Naive thymus-derived CD4-positive, alpha-beta T cell (primary cell): ENCODE measurements around the gene HEATR1. TPM values are rescaled to one million over a fixed set of nuclear protein-coding genes. Genes with fewer than 3 reads are reported as not detected.

Source experiments
- ATAC-seq: fragments of 150-1000 bp; cut with Tn5 transposase; 2 replicates; pipeline ENCODE4 v1.10.0; 2021; ENCODE audit warnings: mild to moderate bottlenecking, moderate library complexity
- CTCF ChIA-PET: fragments of 350-600 bp; sonication (Branson Sonifier 250); formaldehyde crosslinking; loops from one replicate; lab custom pipeline; 2021; ENCODE audit warnings: antibody characterized with exemption; lab: Charles Lee
- POLR2A ChIA-PET: fragments of 350-600 bp; sonication (Branson Sonifier 250); formaldehyde crosslinking; loops from one replicate; lab custom pipeline; 2021; ENCODE audit warnings: antibody characterized with exemption, inconsistent platforms; lab: Charles Lee
- DNase-seq, 9 donors: peaks; one replicate each; pipeline versions ENCODE4 v3.0.0 to v3.0.0-alpha.2; 2020 to 2022; ENCODE audit warnings: mixed read lengths in 1 of 9
- H3K27ac ChIP-seq: one replicate; pipeline ENCODE4 v1.7.0; 2013; ENCODE audit warnings: mild to moderate bottlenecking, low read depth, low read length, moderate library complexity
- H3K27me3 ChIP-seq, 2 donors: one replicate each; pipeline ENCODE4 v1.7.0; 2013; ENCODE audit warnings: low read length in 2 of 2, mild to moderate bottlenecking in 2 of 2, moderate library complexity in 2 of 2; ENCODE audit not compliant: control insufficient read depth in 2 of 2, insufficient read depth in 2 of 2
- H3K36me3 ChIP-seq, 3 experiments: 1 replicate in 2 of 3; 2 replicates in 1 of 3; pipeline ENCODE4 v1.7.0; 2013; ENCODE audit warnings: low read length in 3 of 3, mild to moderate bottlenecking in 3 of 3, moderate library complexity in 1 of 3; ENCODE audit not compliant: insufficient read depth in 3 of 3, control insufficient read depth in 2 of 3
- H3K4me1 ChIP-seq, 2 donors: one replicate each; pipeline ENCODE4 v1.7.0; 2013; ENCODE audit warnings: low read length in 2 of 2, mild to moderate bottlenecking in 2 of 2, moderate library complexity in 1 of 2; ENCODE audit not compliant: control insufficient read depth in 2 of 2, insufficient read depth in 2 of 2
- H3K4me3 ChIP-seq: 2 replicates; pipeline ENCODE4 v1.7.0; 2013; ENCODE audit warnings: mild to moderate bottlenecking, low read length
- H3K9me3 ChIP-seq, 3 experiments: 1 replicate in 2 of 3; 2 replicates in 1 of 3; pipeline ENCODE4 v1.7.0; 2013; ENCODE audit warnings: low read length in 3 of 3; ENCODE audit not compliant: control insufficient read depth in 2 of 3
- H3K27ac Mint-ChIP-seq, 9 donors: one replicate each; pipeline ENCODE4 v1.8.0; 2020 to 2022; ENCODE audit warnings: mixed read lengths in 9 of 9, mild to moderate bottlenecking in 8 of 9, moderate library complexity in 5 of 9, inconsistent platforms in 2 of 9
- H3K27me3 Mint-ChIP-seq, 5 donors: one replicate each; pipeline ENCODE4 v1.8.0; 2021 to 2022; ENCODE audit warnings: mixed read lengths in 5 of 5, mild to moderate bottlenecking in 1 of 5
- H3K36me3 Mint-ChIP-seq, 5 donors: one replicate each; pipeline ENCODE4 v1.8.0; 2020 to 2022; ENCODE audit warnings: mixed read lengths in 5 of 5, mild to moderate bottlenecking in 3 of 5, inconsistent platforms in 1 of 5
- H3K4me1 Mint-ChIP-seq, 7 donors: one replicate each; pipeline ENCODE4 v1.8.0; 2020 to 2022; ENCODE audit warnings: mixed read lengths in 7 of 7, mild to moderate bottlenecking in 3 of 7, inconsistent platforms in 1 of 7
- H3K4me3 Mint-ChIP-seq, 10 donors: one replicate each; pipeline ENCODE4 v1.8.0; 2020 to 2022; ENCODE audit warnings: mild to moderate bottlenecking in 10 of 10, mixed read lengths in 10 of 10, moderate library complexity in 6 of 10, inconsistent platforms in 2 of 10
- H3K9me3 Mint-ChIP-seq, 11 donors: one replicate each; pipeline ENCODE4 v1.8.0; 2020 to 2022; ENCODE audit warnings: mixed read lengths in 11 of 11, mild to moderate bottlenecking in 4 of 11, inconsistent platforms in 1 of 11, moderate library complexity in 1 of 11
- intact Hi-C, 2 donors: fragments of 100-400 bp; cut with micrococcal nuclease; formaldehyde crosslinking; loops; one replicate each; pipeline ENCODE4 v1.15.1; 2023
- polyA plus RNA-seq, 2 donors: library from polyadenylated mRNA; unstranded; fragments of 300-500 nt; fragmentation: Illumina TruSeq; gene quantifications; one replicate each; pipeline ENCODE4 v1.2.3, GENCODE V29; 2021
- total RNA-seq, 6 experiments: library from RNA in 5 of 6; stranded (reverse) in 5 of 6; gene quantifications; 1 replicate in 5 of 6; 2 replicates in 1 of 6; pipeline ENCODE4 v1.2.3 and lab custom pipeline; 2021 to 2026

Gene HEATR1
- total and polyA plus RNA-seq, 7 experiments from 2014 or later, result 14.2 to 58.7 (median 41.5) TPM

GRCh38 chr1:236514703-236515442, 89.4 kb downstream of the HEATR1 start:
- H3K4me1 ChIP-seq, result peaks cover 4 to 17% of the 10 kb centered on the region in 2 donors
- DNase-seq, result no peak
- H3K9me3 ChIP-seq, result no peaks in the 10 kb centered on the region
- H3K27ac ChIP-seq, result no peak overlapping the region
- Mint-ChIP-seq H3K4me3 (no peak overlapping the region), H3K27me3 (peaks cover 0 to 16% (median 0%) of the 10 kb centered on the region in 5 donors), H3K9me3 (no peaks in the 10 kb centered on the region), H3K27ac (peak overlapping the region in 1 of 9 donors; percentile 63), H3K4me1 (peaks cover 9 to 34% (median 20%) of the 10 kb centered on the region in 7 donors), H3K36me3 (no peaks in the 10 kb centered on the region)
- POLR2A ChIA-PET, result interaction anchor here (0.8 to 2.4 kb wide), 2 partner anchors 11 to 32 kb away, joined by 3 to 8 read pairs; no protein-coding TSS in a partner anchor
- ATAC-seq, result no peak
- no peaks in the 10 kb centered on the region for H3K27me3 ChIP-seq
- no peaks in the 10 kb centered on the region for H3K36me3 ChIP-seq
- CTCF ChIA-PET, result no interaction called here
- intact Hi-C loops, result loop anchor here in 1 of 2 donors (5.0 kb wide), 1 partner anchor 648 kb away; the partner anchor contains the start of gene LYST
- H3K4me3 ChIP-seq, result no peak overlapping the region

- no peak overlapping the region for H3K4me3 Mint-ChIP-seq
- CTCF ChIA-PET, result no interaction called here
Observed at GRCh38 chr1:236511735-236512418, 92.4 kb downstream of the HEATR1 start.

GRCh38 chr1:236509647-236510401, 94.5 kb downstream of the HEATR1 start:
- no peaks in the 10 kb centered on the region for H3K36me3 ChIP-seq
- peaks cover 0 to 13% (median 0%) of the 10 kb centered on the region in 7 donors for H3K4me1 Mint-ChIP-seq
- no peak overlapping the region for H3K27ac Mint-ChIP-seq
- H3K27me3 Mint-ChIP-seq, result peaks cover 0 to 16% (median 0%) of the 10 kb centered on the region in 5 donors
- H3K9me3 Mint-ChIP-seq, result no peaks in the 10 kb centered on the region
- H3K36me3 Mint-ChIP-seq, result no peaks in the 10 kb centered on the region
- H3K27me3 ChIP-seq, result no peaks in the 10 kb centered on the region
- H3K4me1 ChIP-seq, result peaks cover 0 to 3% of the 10 kb centered on the region in 2 donors
- no peak overlapping the region for H3K4me3 ChIP-seq
- no peak for DNase-seq
- POLR2A ChIA-PET, result no interaction called here
- no peak for ATAC-seq
- intact Hi-C loops, result no loop called here
- no peak overlapping the region for H3K4me3 Mint-ChIP-seq
- H3K9me3 ChIP-seq, result no peaks in the 10 kb centered on the region
- H3K27ac ChIP-seq, result no peak overlapping the region
- CTCF ChIA-PET, result no interaction called here

More at GRCh38 chr1:236511735-236512418, 92.4 kb downstream of the HEATR1 start:
- no peaks in the 10 kb centered on the region for H3K9me3 Mint-ChIP-seq
- Histone ChIP-seq H3K4me1 (peaks cover 4 to 15% of the 10 kb centered on the region in 2 donors), H3K4me3 (no peak overlapping the region), H3K36me3 (no peaks in the 10 kb centered on the region), H3K27ac (no peak overlapping the region), H3K27me3 (no peaks in the 10 kb centered on the region), H3K9me3 (no peaks in the 10 kb centered on the region)
- intact Hi-C loops, result no loop called here
- ATAC-seq (no peak), DNase-seq (no peak)
- peaks cover 6 to 26% (median 13%) of the 10 kb centered on the region in 7 donors for H3K4me1 Mint-ChIP-seq
- H3K27me3 Mint-ChIP-seq, result peaks cover 0 to 21% (median 0%) of the 10 kb centered on the region in 5 donors
- POLR2A ChIA-PET, result no interaction called here
- H3K27ac Mint-ChIP-seq, result no peak overlapping the region
- no peaks in the 10 kb centered on the region for H3K36me3 Mint-ChIP-seq

- no peak overlapping the region for H3K4me3 ChIP-seq
- Mint-ChIP-seq H3K36me3 (no peaks in the 10 kb centered on the region), H3K27ac (no peak overlapping the region), H3K4me3 (no peak overlapping the region), H3K27me3 (peaks cover 0 to 17% (median 0%) of the 10 kb centered on the region in 5 donors), H3K4me1 (peaks cover 0 to 13% (median 0%) of the 10 kb centered on the region in 7 donors), H3K9me3 (no peaks in the 10 kb centered on the region)
- no peaks in the 10 kb centered on the region for H3K36me3 ChIP-seq
- peaks cover 0 to 3% of the 10 kb centered on the region in 2 donors for H3K4me1 ChIP-seq
- DNase-seq (no peak), ATAC-seq (no peak)
- ChIA-PET POLR2A (no interaction called here), CTCF (no interaction called here)
- H3K9me3 ChIP-seq, result no peaks in the 10 kb centered on the region
- no peaks in the 10 kb centered on the region for H3K27me3 ChIP-seq
- intact Hi-C loops, result no loop called here
- H3K27ac ChIP-seq, result no peak overlapping the region
Observed at GRCh38 chr1:236509203-236509602, 95.1 kb downstream of the HEATR1 start.

GRCh38 chr1:236508593-236509027, 95.7 kb downstream of the HEATR1 start:
- Mint-ChIP-seq H3K36me3 (no peaks in the 10 kb centered on the region), H3K4me3 (no peak overlapping the region), H3K4me1 (peaks cover 0 to 13% (median under 1%) of the 10 kb centered on the region in 7 donors), H3K9me3 (peaks cover 0 to 2% (median 0%) of the 10 kb centered on the region in 11 donors), H3K27me3 (peaks cover 0 to 17% (median 0%) of the 10 kb centered on the region in 5 donors), H3K27ac (no peak overlapping the region)
- CTCF ChIA-PET, result no interaction called here
- intact Hi-C loops, result no loop called here
- Histone ChIP-seq H3K9me3 (no peaks in the 10 kb centered on the region), H3K4me1 (peaks cover 0 to 3% of the 10 kb centered on the region in 2 donors), H3K36me3 (no peaks in the 10 kb centered on the region), H3K4me3 (no peak overlapping the region), H3K27ac (no peak overlapping the region), H3K27me3 (no peaks in the 10 kb centered on the region)
- no peak for ATAC-seq
- POLR2A ChIA-PET, result no interaction called here
- DNase-seq, result no peak

GRCh38 chr1:236507022-236507700, 97.2 kb downstream of the HEATR1 start:
- H3K9me3 Mint-ChIP-seq, result peaks cover 0 to 2% (median 0%) of the 10 kb centered on the region in 11 donors
- ChIA-PET POLR2A (no interaction called here), CTCF (no interaction called here)
- H3K27ac Mint-ChIP-seq, result no peak overlapping the region
- H3K4me1 Mint-ChIP-seq, result peaks cover 8 to 27% (median 13%) of the 10 kb centered on the region in 7 donors
- H3K36me3 Mint-ChIP-seq, result no peaks in the 10 kb centered on the region
- Histone ChIP-seq H3K36me3 (no peaks in the 10 kb centered on the region), H3K27me3 (no peaks in the 10 kb centered on the region), H3K9me3 (no peaks in the 10 kb centered on the region), H3K27ac (no peak overlapping the region), H3K4me1 (peaks cover 3 to 11% of the 10 kb centered on the region in 2 donors), H3K4me3 (no peak overlapping the region)
- intact Hi-C loops, result no loop called here
- DNase-seq, result no peak
- H3K4me3 Mint-ChIP-seq, result no peak overlapping the region
- H3K27me3 Mint-ChIP-seq, result peaks cover 0 to 24% (median 0%) of the 10 kb centered on the region in 5 donors
- no peak for ATAC-seq
